Endothelial cell of umbilical vein (primary cell): ENCODE results near the gene SKIC8. TPM values are rescaled to one million over a fixed set of nuclear protein-coding genes. Genes with fewer than 3 reads are reported as not detected.

Experiments
- BruUV-seq: library from RNA; stranded (reverse); fragments of 400-500 nt; replicated peaks from 2 replicates; lab custom pipeline; 2021; lab: Mats Ljungman, UMichigan
- CTCF ChIA-PET: fragments of 300-600, 350-600 bp; sonication (Branson Sonifier 250); formaldehyde crosslinking; loops from one replicate; lab custom pipeline; 2021; ENCODE audit warnings: antibody characterized with exemption, inconsistent platforms; lab: Charles Lee
- POLR2A ChIA-PET: fragments of 300-600, 350-600 bp; sonication (Branson Sonifier 250); formaldehyde crosslinking; loops from one replicate; lab custom pipeline; 2021; ENCODE audit warnings: antibody characterized with exemption, inconsistent platforms; lab: Charles Lee
- DNase-seq: peaks from one replicate; pipeline ENCODE4 v3.0.0-alpha.2; 2011; ENCODE audit warnings: low read depth, low spot score
- FAIRE-seq: peaks from 2 replicates; lab custom pipeline; 2011; peaks lifted over from hg19 to GRCh38; lab: Jason Lieb, UNC
- H2AFZ ChIP-seq: 2 replicates; pipeline ENCODE4 v1.6.0; 2012; ENCODE audit warnings: low read depth, low read length, control low read depth, inconsistent platforms
- H3K27ac ChIP-seq: 2 replicates; pipeline ENCODE4 v1.5.1; 2011; ENCODE audit warnings: low read depth, mild to moderate bottlenecking, control low read depth, low read length, moderate library complexity; ENCODE audit not compliant: insufficient read depth
- H3K27me3 ChIP-seq, 2 experiments: 2 replicates each; pipeline versions ENCODE4 v1.6.0 to v1.6.1; 2011; ENCODE audit warnings: low read length in 2 of 2, mixed read lengths in 1 of 2; ENCODE audit not compliant: control insufficient read depth in 2 of 2, insufficient read depth in 2 of 2
- H3K36me3 ChIP-seq, 2 experiments: 2 replicates in 1 of 2; 3 replicates in 1 of 2; pipeline ENCODE4 v1.5.1; 2011; ENCODE audit warnings: low read length in 2 of 2, mild to moderate bottlenecking in 1 of 2, moderate library complexity in 1 of 2; ENCODE audit not compliant: control insufficient read depth in 2 of 2, insufficient read depth in 2 of 2; ENCODE audit errors: extremely low read depth in 1 of 2
- H3K4me1 ChIP-seq: 3 replicates; pipeline ENCODE4 v1.5.1; 2011; ENCODE audit warnings: mild to moderate bottlenecking, low read length; ENCODE audit not compliant: control insufficient read depth, insufficient read depth; ENCODE audit errors: extremely low read depth
- H3K4me2 ChIP-seq: 2 replicates; pipeline ENCODE4 v1.6.1; 2011; ENCODE audit warnings: low read length, control low read depth, mixed read lengths; ENCODE audit not compliant: insufficient read depth
- H3K4me3 ChIP-seq, 3 experiments: fragments of 200-600 bp in 1 of 3; sonication (generic), shearing (Covaris generic) in 1 of 3; replicated peaks in 1 of 3; 2 replicates each; pipeline ENCODE4 v1.5.1; 2011 to 2016; ENCODE audit warnings: control low read depth in 3 of 3, low read length in 3 of 3, mild to moderate bottlenecking in 2 of 3, inconsistent platforms in 1 of 3, low read depth in 1 of 3, moderate library complexity in 1 of 3; ENCODE audit not compliant: insufficient read depth in 1 of 3
- H3K79me2 ChIP-seq: 2 replicates; pipeline ENCODE4 v1.6.0; 2012; ENCODE audit warnings: low read length, inconsistent platforms; ENCODE audit not compliant: control insufficient read depth, insufficient read depth
- H3K9ac ChIP-seq: replicated peaks from 2 replicates; pipeline ENCODE3; 2011; ENCODE audit warnings: low read length, control low read depth; ENCODE audit not compliant: insufficient read depth; ENCODE audit errors: extremely low read depth
- H3K9me1 ChIP-seq: replicated peaks from 3 replicates; pipeline ENCODE4 v1.6.0; 2011; ENCODE audit warnings: mild to moderate bottlenecking, low read length; ENCODE audit not compliant: control insufficient read depth, insufficient read depth; ENCODE audit errors: extremely low read depth
- H3K9me3 ChIP-seq: replicated peaks from 2 replicates; pipeline ENCODE4 v1.5.1; 2012; ENCODE audit warnings: low read length, inconsistent platforms; ENCODE audit not compliant: control insufficient read depth, insufficient read depth
- H4K20me1 ChIP-seq: replicated peaks from 2 replicates; pipeline ENCODE3; 2011; ENCODE audit warnings: mild to moderate bottlenecking, low read length; ENCODE audit not compliant: control insufficient read depth, insufficient read depth; ENCODE audit errors: extremely low read depth
- EZH2 ChIP-seq: IDR thresholded peaks from 2 replicates; pipeline ENCODE4 v1.6.1; 2012; ENCODE audit warnings: borderline replicate concordance, low read depth, mild to moderate bottlenecking, moderate library complexity, low read length, inconsistent platforms; ENCODE audit not compliant: severe bottlenecking
- FOS ChIP-seq: IDR thresholded peaks from 2 replicates; pipeline ENCODE4 v1.6.1; 2011; ENCODE audit warnings: mild to moderate bottlenecking, low read length, moderate library complexity, borderline replicate concordance; ENCODE audit not compliant: insufficient read depth
- GATA2 ChIP-seq: IDR thresholded peaks from 2 replicates; pipeline ENCODE4 v1.7.0; 2011; ENCODE audit warnings: low read depth, mild to moderate bottlenecking, moderate library complexity, mixed read lengths, low read length; ENCODE audit not compliant: insufficient read length, insufficient read depth
- JUN ChIP-seq: IDR thresholded peaks from 2 replicates; pipeline ENCODE4 v1.6.1; 2011; ENCODE audit warnings: borderline replicate concordance, low read depth; ENCODE audit not compliant: insufficient read length, insufficient read depth
- MYC ChIP-seq: IDR thresholded peaks from one replicate; pipeline ENCODE4 v1.6.1; 2011; ENCODE audit warnings: mild to moderate bottlenecking, low read depth, low read length
- POLR2A ChIP-seq: IDR thresholded peaks from 2 replicates; pipeline ENCODE4 v1.6.1; 2012; ENCODE audit warnings: low read depth, mild to moderate bottlenecking, control low read depth, low read length
- POLR2AphosphoS5 ChIP-seq: IDR thresholded peaks from 2 replicates; pipeline ENCODE4 v1.6.1; 2012; ENCODE audit warnings: low read depth, mild to moderate bottlenecking, control low read depth, low read length, moderate library complexity; ENCODE audit not compliant: insufficient read depth
- dilution Hi-C: fragments of 300-500 bp; cut with MboI; formaldehyde crosslinking; loops from one replicate; pipeline ENCODE4 v1.15.0; 2019; ENCODE audit warnings: low sequenced_read_pairs; ENCODE audit not compliant: extremely low pct_ligation_motif_present
- intact Hi-C: fragments of 100-400 bp; cut with micrococcal nuclease; formaldehyde crosslinking; loops from one replicate; pipeline ENCODE4 v1.10.0; 2022
- polyA plus RNA-seq, 4 experiments: library from polyadenylated mRNA; depleted of rRNA in 3 of 4; stranded (reverse) in 3 of 4; unstranded in 1 of 4; fragments of >200 nt; gene quantifications; 2 replicates each; pipeline versions ENCODE4 v1.2.1 to v1.2.3, GENCODE V29; 2011 to 2012; ENCODE audit warnings: missing spikeins in 1 of 4
- total RNA-seq: library from RNA; stranded (reverse); gene quantifications from 2 replicates; pipeline ENCODE4 v1.2.3, GENCODE V29; 2021
- TF ChIP-seq, protein P1 (sequence below), 2 donors: IDR thresholded peaks; 1 replicate in 1 of 2; 2 replicates in 1 of 2; pipeline ENCODE4 v1.5.1; 2011; ENCODE audit warnings: low read length in 2 of 2, mild to moderate bottlenecking in 2 of 2, moderate library complexity in 2 of 2, control low read depth in 1 of 2, inconsistent platforms in 1 of 2, low read depth in 1 of 2; ENCODE audit not compliant: insufficient read depth in 1 of 2; ENCODE audit errors: extremely low read depth in 1 of 2
- TF ChIP-seq, protein P2 (sequence below): IDR thresholded peaks from 2 replicates; pipeline ENCODE4 v1.6.1; 2011; ENCODE audit not compliant: insufficient read depth, insufficient read length

Gene SKIC8
- total and polyA plus RNA-seq, 2 donors (not counting 3 experiments of a cell fraction or from before 2014, with no cell fraction given): 49.7 to 95.0 TPM

DNA sequence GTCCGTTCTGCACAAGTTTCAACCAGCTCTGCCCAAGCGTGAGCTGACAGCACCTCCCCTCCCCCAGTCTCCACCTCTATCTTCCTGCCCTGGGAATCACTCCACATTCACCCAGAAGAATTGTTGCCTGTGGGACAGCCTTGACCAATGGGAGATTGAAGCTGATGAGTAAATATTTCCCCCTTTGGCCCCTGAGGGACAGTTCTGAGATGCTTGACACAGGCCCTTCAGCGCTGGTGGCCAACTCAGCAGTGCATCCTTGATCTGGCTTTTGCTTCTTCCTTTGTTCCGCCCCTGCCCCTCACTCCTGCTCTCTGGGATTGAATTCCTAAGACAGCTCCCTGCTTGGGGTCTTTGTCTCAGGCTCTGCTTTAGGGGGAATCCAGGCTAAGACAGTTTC is 13.1 kb upstream of the SKIC8 start:
- TF ChIP-seq JUN: no peak
- TF ChIP-seq EZH2: no peak
- TF ChIP-seq POLR2AphosphoS5: no peak
- TF ChIP-seq, protein P1, sequence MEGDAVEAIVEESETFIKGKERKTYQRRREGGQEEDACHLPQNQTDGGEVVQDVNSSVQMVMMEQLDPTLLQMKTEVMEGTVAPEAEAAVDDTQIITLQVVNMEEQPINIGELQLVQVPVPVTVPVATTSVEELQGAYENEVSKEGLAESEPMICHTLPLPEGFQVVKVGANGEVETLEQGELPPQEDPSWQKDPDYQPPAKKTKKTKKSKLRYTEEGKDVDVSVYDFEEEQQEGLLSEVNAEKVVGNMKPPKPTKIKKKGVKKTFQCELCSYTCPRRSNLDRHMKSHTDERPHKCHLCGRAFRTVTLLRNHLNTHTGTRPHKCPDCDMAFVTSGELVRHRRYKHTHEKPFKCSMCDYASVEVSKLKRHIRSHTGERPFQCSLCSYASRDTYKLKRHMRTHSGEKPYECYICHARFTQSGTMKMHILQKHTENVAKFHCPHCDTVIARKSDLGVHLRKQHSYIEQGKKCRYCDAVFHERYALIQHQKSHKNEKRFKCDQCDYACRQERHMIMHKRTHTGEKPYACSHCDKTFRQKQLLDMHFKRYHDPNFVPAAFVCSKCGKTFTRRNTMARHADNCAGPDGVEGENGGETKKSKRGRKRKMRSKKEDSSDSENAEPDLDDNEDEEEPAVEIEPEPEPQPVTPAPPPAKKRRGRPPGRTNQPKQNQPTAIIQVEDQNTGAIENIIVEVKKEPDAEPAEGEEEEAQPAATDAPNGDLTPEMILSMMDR (IDR thresholded peaks at IDR 0.05; ENCODE audit: extremely low read depth in 1 of 2, insufficient read depth in 1 of 2, low read depth in 1 of 2, low read length in 2 of 2): no peak
- TF ChIP-seq GATA2: no peak
- TF ChIP-seq MYC: no peak
- no peak for TF ChIP-seq POLR2A
- TF ChIP-seq, protein P2, sequence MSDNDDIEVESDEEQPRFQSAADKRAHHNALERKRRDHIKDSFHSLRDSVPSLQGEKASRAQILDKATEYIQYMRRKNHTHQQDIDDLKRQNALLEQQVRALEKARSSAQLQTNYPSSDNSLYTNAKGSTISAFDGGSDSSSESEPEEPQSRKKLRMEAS: no peak
- TF ChIP-seq FOS: no peak
- Histone ChIP-seq H2AFZ (no peak overlapping the region), H3K27ac (no peak overlapping the region), H4K20me1 (no peaks in the 10 kb centered on the region), H3K9me1 (no peaks in the 10 kb centered on the region), H3K9me3 (no peaks in the 10 kb centered on the region), H3K4me2 (no peak overlapping the region), H3K36me3 (no peaks in the 10 kb centered on the region), H3K27me3 (no peaks in the 10 kb centered on the region), H3K4me3 (no peak overlapping the region), H3K79me2 (no peaks in the 10 kb centered on the region), H3K9ac (no peak overlapping the region), H3K4me1 (no peaks in the 10 kb centered on the region)
- dilution Hi-C loops: no loop called here
- DNase-seq: no peak
- POLR2A ChIA-PET: interaction anchor here (0.7 kb wide), 1 partner anchor 13 kb away, joined by 3 read pairs; the partner anchor contains the start of gene SKIC8
- BruUV-seq: no TSS peak
- no peak for FAIRE-seq
- intact Hi-C loops: loop anchor here (10.0 kb wide), 1 partner anchor 442 kb away; no protein-coding TSS in a partner anchor
- CTCF ChIA-PET: interaction anchor here (1.1 to 14.6 kb wide), 2 partner anchors 10 to 107 kb away, joined by 4 to 367 read pairs; no protein-coding TSS in a partner anchor
